Measurements from ENCODE around the gene CPEB4.
A peak's percentile ranks its signal among the peaks of the same experiment; 100 is the strongest.

CPEB4 gene

GRCh38 chr5:173887610-173888472, at the start of gene CPEB4:
Gene CPEB4 (plus strand): TSS chr5:173888349. CDS start chr5:173889734, 1,385 bp downstream.
- peak; percentile 99 for DNase-seq

DNA sequence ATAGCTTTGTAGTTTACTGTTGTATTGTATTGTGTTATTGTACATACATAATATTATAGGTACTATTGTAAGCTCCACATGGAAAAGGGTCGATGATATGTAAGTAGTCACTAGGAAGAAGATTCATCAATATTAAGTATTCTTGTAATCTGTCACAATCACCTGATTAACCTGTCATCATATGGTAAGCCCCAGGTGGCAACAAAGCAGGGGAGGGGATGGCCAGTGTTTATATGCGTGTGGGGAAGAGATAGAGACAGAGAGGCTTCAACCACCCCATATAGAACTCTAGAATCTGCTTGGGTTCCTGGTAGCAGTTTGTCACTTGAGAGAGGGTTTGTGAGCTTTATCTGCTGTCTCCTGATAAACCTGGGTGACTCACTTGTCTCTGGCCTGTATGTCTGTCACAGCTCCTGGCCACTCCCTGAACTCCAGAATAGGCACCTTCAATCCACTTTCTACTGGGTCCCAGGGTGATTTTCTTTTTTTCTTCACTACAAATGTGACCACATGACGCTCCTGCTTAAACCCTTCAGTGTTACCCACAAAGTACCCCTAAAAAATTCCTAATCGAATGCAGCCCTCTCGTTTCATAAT, 48.9 kb upstream of the CPEB4 start:
- no peak for DNase-seq

DNA sequence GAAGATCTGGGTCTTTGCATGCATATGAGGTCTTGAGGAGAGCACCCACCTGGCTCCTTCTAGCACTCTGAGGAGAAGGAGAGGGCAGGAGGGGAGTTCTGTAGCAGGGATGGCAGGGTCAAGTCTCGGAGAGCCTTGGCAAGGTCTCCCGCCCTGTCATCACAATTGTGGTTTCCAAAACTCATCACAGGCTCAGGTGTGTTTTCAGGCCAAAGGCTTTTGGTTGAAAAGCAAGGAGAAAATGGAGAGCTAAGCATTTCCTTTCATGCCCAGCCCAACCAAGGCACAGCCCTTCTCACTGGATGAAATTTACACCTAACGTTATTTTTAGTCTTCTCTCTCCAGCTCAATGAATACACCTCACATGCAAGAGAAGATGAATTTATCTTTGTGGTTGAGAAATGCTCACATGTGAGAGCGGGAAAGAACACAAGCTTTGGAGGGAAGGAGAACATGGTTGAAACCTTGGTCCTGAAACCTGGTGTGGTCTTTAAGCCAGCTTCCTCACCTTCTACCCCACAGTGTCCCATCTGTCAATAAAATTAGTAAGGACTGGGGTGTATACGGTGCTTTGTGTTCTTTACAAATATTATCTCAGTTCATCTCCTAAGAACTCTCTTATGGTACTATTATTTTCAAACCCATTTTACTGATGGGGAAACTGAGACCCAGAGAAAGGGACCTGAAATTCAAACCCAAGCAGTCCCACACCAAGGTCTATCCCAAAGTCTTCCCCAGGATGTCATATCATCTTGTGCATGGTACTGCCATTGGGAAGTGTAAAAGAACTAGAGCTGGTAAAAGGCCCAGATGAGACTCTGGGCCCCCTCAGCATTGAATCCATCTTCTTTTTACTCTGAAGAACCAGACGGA, 47.8 kb upstream of the CPEB4 start:
- DNase-seq, result no peak

GRCh38 chr5:173841710-173842109, 46.4 kb upstream of the CPEB4 start:
- DNase-seq, result no peak

DNA sequence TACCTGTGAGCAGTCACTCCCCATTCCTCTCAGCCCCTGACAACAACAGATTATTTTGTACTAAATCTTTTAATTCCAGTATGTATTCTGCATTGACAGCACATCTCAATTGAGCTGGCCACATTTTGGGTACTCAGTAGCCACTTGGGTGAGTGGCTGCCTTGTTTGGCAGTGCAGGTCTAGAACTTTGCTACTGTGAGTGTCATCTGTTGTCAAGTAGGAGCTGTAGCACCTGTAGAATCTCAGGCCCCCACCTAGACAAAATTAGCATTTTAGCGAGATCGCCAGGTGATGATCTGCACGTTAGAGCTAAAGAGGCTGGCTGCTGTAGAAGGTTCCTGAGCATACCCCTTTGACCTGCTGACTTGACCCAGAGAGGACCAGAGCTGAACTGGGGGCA, 44.4 kb upstream of the CPEB4 start:
- no peak for DNase-seq

GRCh38 chr5:173845321-173845720, 42.8 kb upstream of the CPEB4 start:
- DNase-seq, result no peak

DNA sequence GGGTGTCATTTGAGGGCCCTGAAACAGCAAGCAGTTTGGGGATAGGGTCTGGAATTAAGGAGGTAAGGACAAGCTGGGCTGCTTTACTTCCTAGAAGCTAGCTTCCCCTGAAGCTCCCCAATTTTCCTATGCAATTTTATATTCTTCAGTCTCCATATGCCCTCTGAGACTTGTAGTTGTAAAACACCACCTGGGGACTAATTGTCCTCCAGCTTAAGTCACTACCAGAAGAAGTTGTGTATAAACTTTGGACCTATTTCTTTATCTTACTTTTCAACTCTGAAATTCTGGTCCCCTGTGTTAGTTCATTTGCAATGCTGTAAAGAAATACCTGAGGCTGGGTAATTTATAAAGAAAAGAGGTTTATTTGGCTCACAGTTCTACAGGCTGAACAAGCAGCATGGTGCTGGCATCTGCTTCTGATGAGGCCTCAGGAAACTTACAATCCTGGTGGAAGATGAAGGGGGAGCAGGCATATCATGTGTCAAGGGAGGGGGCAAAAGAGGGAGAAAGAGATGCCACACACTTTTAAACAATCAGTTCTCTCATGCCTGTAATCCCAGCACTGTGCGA, 41.1 kb upstream of the CPEB4 start:
- no peak for DNase-seq

- DNase-seq, result no peak
Observed at GRCh38 chr5:173848986-173849596, 39.1 kb upstream of the CPEB4 start.

GRCh38 chr5:173849908-173850307, 38.2 kb upstream of the CPEB4 start:
- no peak for DNase-seq

GRCh38 chr5:173850659-173851058, 37.5 kb upstream of the CPEB4 start:
- DNase-seq, result no peak

DNA sequence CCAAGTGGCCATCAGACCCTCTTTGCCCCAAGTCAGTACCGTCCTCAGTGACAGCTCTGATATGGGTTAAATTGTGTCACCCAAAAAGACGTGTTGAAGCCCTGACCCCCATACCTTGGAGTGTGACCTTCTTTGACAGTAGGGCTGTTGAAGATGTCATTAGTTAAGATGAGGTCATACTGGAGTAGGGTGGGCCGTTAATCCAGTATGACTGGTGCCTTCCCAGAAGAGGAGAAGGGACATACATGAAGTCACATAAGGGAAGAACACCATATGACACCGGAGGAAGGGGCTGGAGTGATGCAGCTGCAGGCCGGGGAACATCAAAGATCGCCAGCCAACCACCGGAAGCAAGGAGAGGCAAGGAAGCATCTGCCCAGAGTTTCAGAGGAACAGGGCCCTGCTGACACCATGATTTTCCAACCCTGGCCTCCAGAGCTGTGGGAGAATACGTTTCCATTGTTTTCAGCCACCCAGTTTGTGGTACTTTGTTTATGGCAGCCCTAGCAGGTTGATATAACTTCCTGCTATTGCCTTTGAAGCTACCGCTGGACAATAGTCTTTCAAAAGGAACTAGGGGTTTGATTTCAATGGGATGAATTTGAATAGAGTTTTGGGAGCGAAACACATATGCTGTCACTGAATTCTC, 36.4 kb upstream of the CPEB4 start:
- no peak for DNase-seq

- DNase-seq, result no peak
Observed at GRCh38 chr5:173852790-173853359, 35.3 kb upstream of the CPEB4 start.

DNA sequence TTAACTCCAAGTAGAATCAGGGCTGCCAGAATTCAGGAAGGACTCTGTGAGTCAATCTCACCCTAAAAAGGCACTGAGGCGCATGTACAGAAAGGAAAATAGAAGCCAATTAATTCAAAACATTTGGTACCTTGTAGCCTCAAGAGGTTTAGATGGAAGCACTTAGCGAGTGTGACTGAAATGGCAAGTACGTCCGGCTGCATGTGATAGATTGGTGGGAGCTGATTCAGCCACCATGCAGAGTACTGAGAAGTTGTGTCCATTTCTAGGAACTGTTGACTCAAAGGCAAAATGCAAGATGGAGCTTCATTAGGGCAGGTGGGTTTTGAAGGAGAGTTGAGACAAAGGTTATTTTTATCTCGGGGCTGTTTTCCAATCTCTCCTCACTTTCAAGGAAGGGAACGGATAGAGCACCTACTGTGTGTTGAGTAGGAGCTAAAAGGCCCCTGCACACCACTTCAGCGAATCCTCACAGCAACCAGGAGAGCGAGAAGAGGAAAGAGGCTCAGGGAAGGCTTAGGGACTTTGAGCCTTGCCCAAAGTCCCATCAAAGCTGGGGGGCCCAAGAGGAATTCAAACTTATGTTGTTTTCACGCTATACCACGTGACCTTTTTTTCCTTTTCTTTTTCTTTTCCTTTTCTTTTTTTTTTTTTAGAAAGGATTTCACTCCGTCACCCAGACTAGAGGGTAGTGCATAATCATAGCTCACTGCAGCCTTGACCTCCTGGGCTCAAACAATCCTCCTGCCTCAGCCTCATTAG, 34.6 kb upstream of the CPEB4 start:
- no peak for DNase-seq

GRCh38 chr5:173855162-173855994, 32.8 kb upstream of the CPEB4 start:
- DNase-seq, result no peak

- DNase-seq, result no peak
Observed at GRCh38 chr5:173855995-173856656, 32.0 kb upstream of the CPEB4 start.

DNA sequence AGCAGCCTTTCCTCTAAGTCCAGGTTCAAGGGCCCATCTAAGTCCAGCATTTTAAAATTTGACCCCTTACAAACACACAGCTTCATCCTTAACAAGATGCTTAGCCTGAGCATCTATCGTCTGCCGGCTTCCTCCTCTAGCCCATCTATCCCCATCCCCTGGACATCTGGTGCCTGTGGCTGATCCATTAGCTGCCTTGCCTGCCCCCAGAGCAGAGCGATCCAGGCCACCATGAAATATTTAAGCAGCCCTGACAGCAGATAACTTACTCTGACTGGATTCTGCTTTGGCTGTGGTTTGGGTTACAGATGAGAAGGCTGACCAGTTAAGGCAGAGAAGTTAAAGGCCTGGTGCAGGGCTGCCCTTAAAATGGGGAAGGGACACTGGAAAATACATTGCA, 30.9 kb upstream of the CPEB4 start:
- no peak for DNase-seq

DNA sequence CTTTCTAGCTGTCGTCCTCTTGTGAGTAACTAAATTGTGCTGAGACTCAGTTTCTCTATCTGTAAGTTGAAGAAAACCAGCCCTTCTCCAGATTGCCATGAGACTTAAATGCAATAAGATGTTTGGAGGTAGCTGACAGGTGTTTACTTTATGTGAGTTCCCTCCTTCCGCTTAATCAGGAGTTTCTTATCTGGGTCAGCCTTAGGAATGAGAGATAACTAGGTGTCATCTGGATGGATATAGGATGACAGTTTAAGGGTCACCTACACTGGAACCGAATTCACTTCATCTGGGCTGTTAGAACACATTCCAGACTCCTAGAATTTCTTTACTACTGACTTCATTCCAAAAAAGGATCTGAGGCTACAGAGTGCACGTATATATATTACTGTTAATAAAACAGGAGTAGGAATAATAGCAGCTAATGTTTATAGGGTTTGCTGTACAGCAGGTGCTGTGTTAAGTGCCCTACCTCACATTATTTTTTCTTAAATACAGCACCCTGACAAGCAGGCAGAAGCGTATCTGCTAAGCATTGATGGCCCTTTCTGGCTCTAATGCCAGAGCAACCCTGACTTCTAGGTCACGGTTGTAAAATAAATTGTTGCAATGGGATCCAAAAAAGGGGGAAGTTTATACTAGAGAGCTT, 30.0 kb upstream of the CPEB4 start:
- DNase-seq, result no peak

GRCh38 chr5:173858670-173859407, 29.3 kb upstream of the CPEB4 start:
- DNase-seq, result no peak
